Activated naive CD8-positive, alpha-beta T cell treated with anti-CD3 and anti-CD28 coated beads, Interleukin-2, amount 50 U/mL, for 16 hours (primary cell): ENCODE measurements around the gene CLVS2.

Experiments used
- DNase-seq: peaks from one replicate; pipeline ENCODE4 v3.0.0-alpha.2; 2020; ENCODE audit warnings: low read depth, low spot score

The CLVS2 gene

DNA sequence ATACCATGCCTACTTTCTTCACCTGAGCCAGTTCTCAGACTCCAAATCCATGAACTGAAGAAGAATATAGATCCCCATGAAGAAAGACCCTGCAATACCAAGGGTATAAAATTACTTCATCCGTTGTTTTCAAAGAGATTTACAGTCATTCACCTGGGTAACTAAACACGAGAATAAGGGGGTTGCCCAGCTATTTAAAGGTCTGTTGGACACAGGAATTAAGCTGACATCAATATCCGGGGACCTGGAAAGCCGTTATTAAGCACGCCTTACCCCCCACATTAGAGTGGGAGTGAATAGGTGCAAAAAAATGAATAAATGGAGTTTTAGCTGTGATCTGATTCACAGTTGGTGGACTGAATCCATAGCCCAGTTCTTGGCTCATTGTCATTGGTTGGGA, 28.9 kb downstream of the CLVS2 start:
- no peak for DNase-seq

DNA sequence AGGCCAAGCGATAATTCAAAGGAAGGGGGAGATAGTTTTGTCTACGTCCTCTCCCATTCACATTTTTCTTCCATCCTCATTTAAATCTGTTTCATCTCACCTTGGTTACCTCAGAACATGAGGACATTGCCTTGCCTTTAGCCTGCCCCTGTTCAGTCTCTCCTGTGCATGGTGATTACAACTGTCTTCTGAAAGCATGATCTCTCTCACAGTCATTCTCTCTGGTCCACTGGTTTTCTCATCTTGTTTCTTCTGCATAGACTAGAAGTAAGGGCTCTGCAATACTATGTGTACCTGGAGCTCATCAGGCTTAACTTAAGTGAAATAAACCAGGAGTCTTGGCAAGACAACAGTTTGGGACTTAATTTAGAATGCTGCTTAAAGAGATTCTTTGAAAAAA, 31.4 kb downstream of the CLVS2 start:
- DNase-seq, result no peak

DNA sequence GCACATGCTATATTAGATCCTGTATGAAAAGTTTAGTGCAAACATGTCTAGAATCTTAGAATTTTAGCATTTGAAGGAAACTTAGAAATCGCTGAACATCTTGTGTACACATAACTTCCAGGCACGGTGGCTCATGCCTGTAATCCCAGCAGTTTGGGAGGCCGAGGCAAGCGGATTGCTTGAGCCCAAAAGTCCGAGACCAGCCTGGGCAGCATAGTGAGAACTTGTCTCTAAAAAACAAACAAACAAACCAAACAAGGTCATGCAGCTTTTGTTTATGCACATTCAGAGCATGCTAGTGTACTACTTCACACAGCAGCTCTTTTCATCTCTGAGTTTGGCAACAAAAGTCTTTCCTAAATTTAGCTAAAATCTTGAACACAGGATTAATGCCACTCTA, 32.2 kb downstream of the CLVS2 start:
- DNase-seq, result no peak

- DNase-seq, result no peak
Measured at GRCh38 chr6:123030282-123030681, 34.2 kb downstream of the CLVS2 start.

- no peak for DNase-seq
Measured at GRCh38 chr6:123036648-123037047, 40.6 kb downstream of the CLVS2 start.

- DNase-seq, result no peak
Measured at GRCh38 chr6:123039431-123039830, 43.4 kb downstream of the CLVS2 start.

DNA sequence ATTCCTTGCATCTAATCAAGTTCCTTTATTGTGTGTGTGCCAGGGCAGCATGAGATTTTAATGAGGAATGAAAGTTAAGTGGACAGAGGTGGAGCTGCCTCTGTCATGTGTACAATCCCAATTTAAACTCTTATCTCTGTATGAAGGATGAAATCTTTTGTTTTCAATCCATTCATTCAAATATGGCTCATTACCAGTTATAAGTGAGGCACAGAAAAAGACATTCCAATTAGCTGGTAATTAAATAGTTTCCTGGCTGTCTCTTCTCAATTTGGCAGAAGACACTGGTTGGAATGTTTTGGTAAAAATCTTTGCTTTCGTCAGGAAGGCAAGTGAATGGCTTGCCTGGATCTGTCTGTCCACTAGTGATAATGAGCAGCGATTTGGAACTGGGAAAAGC, 46.4 kb downstream of the CLVS2 start:
- no peak for DNase-seq

GRCh38 chr6:123044341-123044860, 48.4 kb downstream of the CLVS2 start:
- no peak for DNase-seq

DNA sequence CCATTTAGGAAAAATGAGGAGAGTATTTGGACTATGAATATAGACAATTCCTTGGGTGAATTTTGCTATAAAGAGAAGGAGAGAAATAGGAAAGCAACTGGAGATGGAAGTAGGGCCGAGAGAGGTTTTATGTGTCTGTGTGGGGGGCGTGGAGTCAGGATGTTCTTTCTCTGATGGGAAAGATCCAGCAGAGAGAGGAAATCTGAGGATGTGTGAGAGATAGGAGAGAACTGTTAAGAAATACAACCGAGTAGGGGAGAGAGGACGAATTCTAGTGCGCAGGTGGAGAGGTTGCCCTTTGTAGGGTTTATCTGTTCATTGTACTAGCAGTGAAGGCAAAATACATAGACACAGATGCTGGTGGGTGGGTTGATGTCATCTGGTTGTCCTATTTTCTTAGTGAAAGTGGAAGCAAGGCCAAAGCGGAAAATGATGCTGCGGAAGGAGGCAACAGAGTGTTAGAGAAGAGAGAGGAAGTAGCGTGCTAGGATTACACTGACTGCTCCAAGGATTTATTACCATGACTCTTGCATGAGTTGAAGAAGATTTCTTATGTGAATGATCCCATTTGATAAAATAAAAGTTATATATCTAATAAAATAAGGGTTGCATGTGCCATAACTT, 57.7 kb downstream of the CLVS2 start:
- no peak for DNase-seq

DNA sequence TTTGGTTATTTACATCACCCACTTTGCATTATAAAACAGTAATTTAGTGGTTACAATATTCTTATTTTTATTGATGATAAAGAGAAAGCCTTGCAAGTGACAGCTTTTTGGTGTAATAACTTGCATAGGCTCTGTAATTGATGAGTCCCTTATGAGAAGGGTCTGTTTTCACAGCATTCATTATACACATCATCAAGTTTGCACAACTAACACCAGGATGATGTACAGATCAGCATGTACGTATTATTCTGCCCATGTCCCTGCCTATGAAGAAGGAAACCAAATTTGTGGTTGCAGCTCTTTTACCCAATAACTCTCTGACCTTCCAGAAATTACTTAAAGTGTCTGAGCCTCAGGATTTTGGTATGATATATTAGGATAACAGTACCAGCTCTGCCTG, 59.2 kb downstream of the CLVS2 start:
- no peak for DNase-seq

- no peak for DNase-seq
Measured at GRCh38 chr6:123062670-123063069, 66.6 kb downstream of the CLVS2 start.

DNA sequence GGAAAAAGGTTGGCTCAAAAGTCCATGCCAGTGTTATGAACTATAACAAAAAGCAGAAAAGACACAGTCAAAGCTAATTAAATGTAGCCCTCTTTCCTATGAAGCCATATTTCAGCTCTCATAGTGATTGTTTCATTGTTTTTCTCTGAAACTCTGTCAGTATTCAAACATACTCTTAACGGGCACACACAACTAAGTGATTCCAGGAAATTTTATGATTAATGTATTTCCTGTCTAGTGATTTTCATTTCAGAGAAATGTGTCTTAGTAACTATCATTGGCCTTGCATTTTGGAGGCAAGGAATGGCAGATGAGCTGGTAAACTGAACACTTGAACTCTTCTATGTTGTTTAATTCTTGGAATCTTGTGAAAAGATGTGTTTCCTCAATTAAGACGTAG, 68.0 kb downstream of the CLVS2 start:
- no peak for DNase-seq

- DNase-seq, result no peak
Measured at GRCh38 chr6:123074616-123075015, 78.6 kb downstream of the CLVS2 start.

DNA sequence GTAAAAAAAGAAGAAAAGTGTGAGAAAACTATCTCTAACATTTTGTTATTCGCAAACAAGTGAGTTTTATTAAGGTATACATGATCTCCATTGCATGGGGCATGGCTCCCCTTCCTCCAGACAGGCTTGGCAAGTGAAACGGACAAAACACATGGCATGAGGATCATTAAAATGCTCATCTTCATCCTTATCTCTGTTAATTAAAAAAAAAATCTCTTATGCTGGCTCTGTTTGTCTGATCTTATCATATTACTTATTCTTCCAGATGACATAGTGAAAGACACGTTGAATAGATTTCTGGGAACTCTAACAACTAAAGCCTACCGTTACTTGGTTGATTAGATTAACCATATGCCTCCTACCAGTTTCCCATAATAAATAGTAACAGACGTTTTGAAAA, 89.4 kb downstream of the CLVS2 start:
- no peak for DNase-seq

DNA sequence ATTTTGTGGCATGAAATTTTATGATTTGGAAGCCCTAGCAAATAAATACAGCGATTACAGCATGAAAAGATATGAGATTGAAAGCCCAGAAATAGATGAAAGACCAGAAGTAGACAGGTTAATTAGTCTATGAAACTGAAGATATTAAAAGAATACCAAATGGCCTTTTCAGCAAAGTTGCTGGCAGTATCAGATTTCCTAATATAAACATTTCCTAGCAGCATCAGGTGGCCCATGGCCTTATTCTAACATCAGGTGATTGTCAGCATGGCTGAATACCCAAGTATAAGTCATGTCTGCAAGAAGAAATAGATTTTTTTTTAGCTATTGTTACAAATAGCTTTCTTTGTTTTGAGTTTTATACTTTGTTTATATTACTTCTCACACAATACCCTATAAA, 93.2 kb downstream of the CLVS2 start:
- DNase-seq, result no peak

DNA sequence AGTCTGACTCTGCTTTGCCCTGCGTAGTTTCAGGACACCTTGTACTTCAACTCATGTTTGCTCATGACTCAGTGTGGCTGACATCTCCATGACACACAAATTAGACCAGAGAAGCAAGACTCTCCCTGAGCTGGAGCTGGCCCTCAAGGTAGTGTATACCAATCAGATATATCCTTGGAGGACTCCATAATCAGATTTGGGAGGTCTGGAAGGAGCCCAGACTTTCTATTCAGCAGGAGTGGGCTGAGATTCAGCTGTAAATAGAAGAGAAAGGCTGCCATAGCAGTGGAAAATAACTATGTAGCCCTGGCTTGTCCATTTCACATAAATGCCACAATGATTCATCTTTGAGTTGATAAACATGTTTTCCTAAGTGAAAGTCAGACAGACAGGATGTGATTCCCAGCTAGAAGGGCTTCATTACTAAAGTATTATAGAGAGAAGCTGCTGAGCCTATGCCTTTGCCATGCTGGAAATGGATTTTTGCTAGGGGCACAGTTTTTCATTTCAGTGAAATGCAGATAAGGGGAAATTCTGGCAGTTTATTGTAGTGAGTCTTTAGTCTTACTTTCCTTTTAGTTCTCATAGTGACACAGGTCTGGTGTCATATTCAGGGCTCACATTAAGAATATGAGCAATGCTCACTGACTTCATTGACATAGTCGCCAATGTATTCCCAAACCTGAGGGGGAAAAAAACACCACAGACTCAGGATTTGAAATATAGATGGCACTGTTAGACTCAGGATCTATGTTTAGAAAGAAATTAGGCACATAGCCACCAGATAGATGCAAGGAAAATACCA, 95.3 kb downstream of the CLVS2 start:
- no peak for DNase-seq

GRCh38 chr6:123091896-123092271, 95.8 kb downstream of the CLVS2 start:
- no peak for DNase-seq

DNA sequence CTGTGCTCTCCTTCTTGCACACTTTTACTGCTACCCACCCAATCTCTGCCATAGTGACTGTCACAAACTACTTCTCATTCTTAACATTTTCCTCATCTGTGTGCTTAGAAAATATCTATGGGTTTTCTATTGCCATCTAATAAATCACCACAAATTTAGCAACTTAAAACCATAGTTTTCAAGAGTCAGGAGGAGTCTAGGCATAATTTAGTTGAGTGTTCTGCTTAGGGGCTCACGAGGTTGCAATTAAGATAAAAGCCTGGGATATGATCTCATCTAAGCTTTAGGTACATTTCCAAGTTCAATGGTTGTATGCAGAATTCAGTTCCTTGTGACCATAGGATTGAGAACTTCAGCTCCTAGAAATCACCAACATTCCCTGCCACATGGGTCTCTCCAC, 98.8 kb downstream of the CLVS2 start:
- DNase-seq, result no peak

GRCh38 chr6:123105561-123105960, 109.5 kb downstream of the CLVS2 start:
- DNase-seq, result no peak

- DNase-seq, result no peak
Measured at GRCh38 chr6:123116370-123116769, 120.3 kb downstream of the CLVS2 start.

GRCh38 chr6:123117145-123117908, 121.3 kb downstream of the CLVS2 start:
- no peak for DNase-seq

DNA sequence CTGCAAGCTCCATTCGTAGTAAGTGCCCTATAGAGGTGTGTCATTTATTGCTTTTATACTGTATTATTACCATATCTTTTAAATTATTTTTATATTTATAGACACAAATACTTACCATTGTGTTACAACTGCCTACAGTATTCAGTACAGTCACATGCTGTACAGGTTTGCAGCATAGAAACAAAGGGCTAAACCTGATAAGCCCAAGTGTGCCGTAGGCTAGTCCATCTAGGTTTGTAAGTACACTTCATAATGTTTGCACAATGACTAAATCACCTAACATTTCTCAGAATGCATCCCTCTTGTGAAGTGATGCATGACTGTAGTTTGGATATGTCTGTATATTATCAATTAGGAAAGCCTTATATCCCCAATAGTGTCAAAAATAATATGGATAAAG, 122.8 kb downstream of the CLVS2 start:
- no peak for DNase-seq
